Measurements from ENCODE around the gene ZNF367.
"Not testable (repeated sequence)": the region's sequence is repeated elsewhere in the genome, so short reads cannot be mapped to it uniquely, and the experiment has no call there.

ZNF367 gene

GRCh38 chr9:96379461-96379860, 38.7 kb downstream of the ZNF367 start:
- Histone ChIP-seq H3K9ac (ENCODE audit: low read length) (no peak overlapping the region), H3K4me2 (ENCODE audit: low read length) (no peak overlapping the region), H3K27me3 (ENCODE audit: insufficient read depth, low read length) (no peaks in the 10 kb centered on the region), H3K79me2 (ENCODE audit: insufficient read depth, low read length) (no peaks in the 10 kb centered on the region), H3F3A (ENCODE audit: insufficient read depth, low read length) (peaks cover 6% of the 10 kb centered on the region; the same call in 1 of the 2 replicates), H3K36me3 (ENCODE audit: insufficient read depth, low read length) (peaks cover 4% of the 10 kb centered on the region; the same call in 1 of the 2 replicates), H3K9me3 (ENCODE audit: low read length) (no peaks in the 10 kb centered on the region), H4K20me1 (ENCODE audit: insufficient read depth, low read length) (no peaks in the 10 kb centered on the region), H3K9me2 (ENCODE audit: low read depth, low read length) (no peaks in the 10 kb centered on the region), H2AFZ (ENCODE audit: low read length) (no peak overlapping the region), H3K27ac (ENCODE audit: low read depth, low read length, poor library complexity, severe bottlenecking) (no peak overlapping the region), H3K4me1 (ENCODE audit: insufficient read depth, low read length, severe bottlenecking) (no peaks in the 10 kb centered on the region), H3K4me3 (ENCODE audit: low read depth, low read length, poor library complexity, severe bottlenecking) (no peak overlapping the region)
- no peak for TF ChIP-seq CTCF (IDR thresholded peaks at IDR 0.05; ENCODE audit: low read length)
- no peak for TF ChIP-seq EZH2 (IDR thresholded peaks at IDR 0.05; ENCODE audit: borderline replicate concordance, low read length)

DNA sequence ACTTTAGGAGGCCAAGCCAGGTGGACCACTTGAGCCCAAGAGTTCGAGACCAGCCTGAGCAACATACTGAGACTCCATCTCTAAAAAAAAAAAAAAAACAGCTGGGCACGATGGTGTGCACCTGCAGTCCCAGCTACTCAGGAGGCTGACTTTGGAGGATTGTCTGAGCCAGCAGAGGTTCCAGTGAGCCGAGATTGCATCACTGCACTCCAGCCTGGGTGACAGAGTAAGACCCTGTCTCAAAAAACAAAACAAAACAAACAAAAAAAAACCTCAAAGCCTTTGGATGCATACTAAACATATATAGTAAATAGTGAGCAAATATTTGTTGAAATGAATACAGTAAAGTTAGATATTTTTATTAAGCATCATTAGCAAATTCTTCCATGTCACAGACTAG, 40.0 kb downstream of the ZNF367 start:
- Histone ChIP-seq H3K4me2 (ENCODE audit: low read length) (no peak overlapping the region), H3K27ac (ENCODE audit: low read depth, low read length, poor library complexity, severe bottlenecking) (no peak overlapping the region)
- TF ChIP-seq CTCF (IDR thresholded peaks at IDR 0.05; ENCODE audit: low read length), result no peak
- no peak for TF ChIP-seq EZH2 (IDR thresholded peaks at IDR 0.05; ENCODE audit: borderline replicate concordance, low read length)

DNA sequence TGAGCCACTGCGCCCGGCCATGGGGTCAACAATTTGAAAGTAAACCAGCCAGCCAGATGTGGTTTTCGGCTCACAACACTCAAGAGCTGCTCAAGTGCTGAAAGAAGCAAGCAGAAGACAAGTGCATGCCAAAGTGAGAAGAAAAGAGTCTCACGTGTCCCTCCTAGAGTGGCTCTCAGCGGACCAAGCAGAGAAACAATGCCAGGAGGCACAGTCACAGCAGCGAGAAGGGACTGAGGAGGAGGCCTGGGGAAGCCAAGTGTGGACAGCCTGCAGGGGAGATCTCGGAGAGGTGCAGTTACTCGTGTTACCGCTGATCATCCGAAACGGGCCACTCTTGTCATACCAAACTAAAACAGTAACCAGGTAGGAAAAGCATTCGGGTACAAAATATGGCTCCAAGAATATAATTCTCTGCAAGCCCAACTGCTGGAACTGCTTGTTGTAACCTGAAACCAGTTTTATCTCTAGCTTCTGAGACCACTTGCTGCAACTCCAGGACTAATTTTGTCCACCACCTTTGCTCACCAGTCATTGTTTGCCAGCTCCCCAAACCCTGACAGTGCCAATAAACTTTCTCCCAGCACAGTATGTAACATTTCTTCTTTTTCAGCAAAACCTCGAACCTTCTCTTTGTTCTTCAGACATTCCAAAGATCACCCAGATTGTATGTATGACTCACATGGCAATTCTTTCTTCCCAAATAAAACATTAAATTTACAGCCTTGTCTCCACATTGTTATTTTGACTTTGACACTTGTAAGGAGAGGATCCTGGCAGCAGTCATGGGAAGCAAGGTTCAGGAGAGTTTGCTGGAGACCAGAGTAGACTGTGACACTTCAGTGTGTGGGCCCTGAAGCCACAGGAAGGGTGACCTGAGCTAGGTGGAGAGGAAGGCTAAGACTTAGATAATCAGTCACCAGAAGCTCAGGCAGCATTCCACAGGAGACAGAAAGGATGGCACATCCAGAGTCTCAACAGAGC, 41.0 kb downstream of the ZNF367 start:
- Histone ChIP-seq H3K27me3 (ENCODE audit: insufficient read depth, low read length) (no peaks in the 10 kb centered on the region), H2AFZ (ENCODE audit: low read length) (no peak overlapping the region), H3K27ac (ENCODE audit: low read depth, low read length, poor library complexity, severe bottlenecking) (no peak overlapping the region), H3K4me2 (ENCODE audit: low read length) (no peak overlapping the region), H3K9me3 (ENCODE audit: low read length) (no peaks in the 10 kb centered on the region), H3K36me3 (ENCODE audit: insufficient read depth, low read length) (no peaks in the 10 kb centered on the region), H4K20me1 (ENCODE audit: insufficient read depth, low read length) (no peaks in the 10 kb centered on the region), H3F3A (ENCODE audit: insufficient read depth, low read length) (no peaks in the 10 kb centered on the region), H3K79me2 (ENCODE audit: insufficient read depth, low read length) (no peaks in the 10 kb centered on the region), H3K4me1 (ENCODE audit: insufficient read depth, low read length, severe bottlenecking) (no peaks in the 10 kb centered on the region), H3K9ac (ENCODE audit: low read length) (no peak overlapping the region), H3K4me3 (ENCODE audit: low read depth, low read length, poor library complexity, severe bottlenecking) (no peak overlapping the region), H3K9me2 (ENCODE audit: low read depth, low read length) (no peaks in the 10 kb centered on the region)
- no peak for TF ChIP-seq EZH2 (IDR thresholded peaks at IDR 0.05; ENCODE audit: borderline replicate concordance, low read length)
- TF ChIP-seq CTCF (IDR thresholded peaks at IDR 0.05; ENCODE audit: low read length), result no peak

More for the DNA sequence above, 40.0 kb downstream of the ZNF367 start:
- H3F3A ChIP-seq (ENCODE audit: insufficient read depth, low read length), result peaks cover 6% of the 10 kb centered on the region; the same call in 1 of the 2 replicates
- no peaks in the 10 kb centered on the region for H3K9me2 ChIP-seq (ENCODE audit: low read depth, low read length)
- no peaks in the 10 kb centered on the region for H3K79me2 ChIP-seq (ENCODE audit: insufficient read depth, low read length)
- no peak overlapping the region for H3K9ac ChIP-seq (ENCODE audit: low read length)
- no peaks in the 10 kb centered on the region for H3K9me3 ChIP-seq (ENCODE audit: low read length)
- no peaks in the 10 kb centered on the region for H4K20me1 ChIP-seq (ENCODE audit: insufficient read depth, low read length)
- H3K4me3 ChIP-seq (ENCODE audit: low read depth, low read length, poor library complexity, severe bottlenecking), result no peak overlapping the region
- no peaks in the 10 kb centered on the region for H3K27me3 ChIP-seq (ENCODE audit: insufficient read depth, low read length)
- no peaks in the 10 kb centered on the region for H3K36me3 ChIP-seq (ENCODE audit: insufficient read depth, low read length)
- H3K4me1 ChIP-seq (ENCODE audit: insufficient read depth, low read length, severe bottlenecking), result no peaks in the 10 kb centered on the region
- H2AFZ ChIP-seq (ENCODE audit: low read length), result no peak overlapping the region

- not testable (repeated sequence) for H3K4me3 ChIP-seq (ENCODE audit: low read depth, low read length, poor library complexity, severe bottlenecking); H2AFZ ChIP-seq (ENCODE audit: low read length); H3K79me2 ChIP-seq (ENCODE audit: insufficient read depth, low read length)
Observed at GRCh38 chr9:96375507-96375906, 42.7 kb downstream of the ZNF367 start.

More at GRCh38 chr9:96375507-96375906, 42.7 kb downstream of the ZNF367 start:
- H3K9ac ChIP-seq (ENCODE audit: low read length); H3K36me3 ChIP-seq (ENCODE audit: insufficient read depth, low read length); H3K27me3 ChIP-seq (ENCODE audit: insufficient read depth, low read length); H3K27ac ChIP-seq (ENCODE audit: low read depth, low read length, poor library complexity, severe bottlenecking); H3K9me3 ChIP-seq (ENCODE audit: low read length); H4K20me1 ChIP-seq (ENCODE audit: insufficient read depth, low read length); H3K4me2 ChIP-seq (ENCODE audit: low read length); H3K4me1 ChIP-seq (ENCODE audit: insufficient read depth, low read length, severe bottlenecking); H3K9me2 ChIP-seq (ENCODE audit: low read depth, low read length); H3F3A ChIP-seq (ENCODE audit: insufficient read depth, low read length): not testable (repeated sequence)

Measured in OCI-LY1 (cell line).